Osteoblast (primary cell): ENCODE data around the gene SH3PXD2B. TPM values are rescaled to one million over a fixed set of nuclear protein-coding genes. Genes with fewer than 3 reads are reported as not detected.

ENCODE experiments used
- DNase-seq: peaks from one replicate; pipeline ENCODE4 v3.0.0; 2011; ENCODE audit warnings: low spot score, mixed read lengths; ENCODE audit not compliant: insufficient read length; ENCODE audit errors: missing footprints
- H2AFZ ChIP-seq: 2 replicates; pipeline ENCODE4 v1.6.0; 2011; ENCODE audit warnings: mild to moderate bottlenecking, low read length
- H3K27ac ChIP-seq: 2 replicates; pipeline ENCODE4 v1.5.1; 2011; ENCODE audit warnings: mild to moderate bottlenecking, low read depth, low read length, moderate library complexity
- H3K27me3 ChIP-seq: 2 replicates; pipeline ENCODE4 v1.6.0; 2012; ENCODE audit warnings: mild to moderate bottlenecking, control low read depth, inconsistent platforms, low read length, moderate library complexity; ENCODE audit not compliant: insufficient read depth
- H3K36me3 ChIP-seq: 2 replicates; pipeline ENCODE4 v1.5.1; 2011; ENCODE audit warnings: mild to moderate bottlenecking, low read length, control low read depth, moderate library complexity; ENCODE audit not compliant: insufficient read depth
- H3K4me1 ChIP-seq: 2 replicates; pipeline ENCODE4 v1.5.1; 2011; ENCODE audit warnings: mild to moderate bottlenecking, low read length, control low read depth, moderate library complexity; ENCODE audit not compliant: insufficient read depth
- H3K4me2 ChIP-seq: 2 replicates; pipeline ENCODE4 v1.6.0; 2011; ENCODE audit warnings: mild to moderate bottlenecking, low read length; ENCODE audit not compliant: insufficient read depth
- H3K4me3 ChIP-seq: fragments of 200-600 bp; sonication (generic); 3 replicates; pipeline ENCODE4 v1.5.1; 2012; ENCODE audit warnings: mild to moderate bottlenecking, low read length, inconsistent platforms; ENCODE audit not compliant: insufficient read depth
- H3K79me2 ChIP-seq: 2 replicates; pipeline ENCODE4 v1.6.0; 2012; ENCODE audit warnings: mild to moderate bottlenecking, low read length, control low read depth, inconsistent platforms; ENCODE audit not compliant: insufficient read depth
- H3K9me3 ChIP-seq: 2 replicates; pipeline ENCODE4 v1.5.1; 2011; ENCODE audit warnings: low read depth, low read length, control low read depth
- H4K20me1 ChIP-seq: 2 replicates; pipeline ENCODE4 v1.6.0; 2012; ENCODE audit warnings: mild to moderate bottlenecking, low read length, control low read depth; ENCODE audit not compliant: insufficient read depth
- total RNA-seq: library from RNA; depleted of rRNA; stranded (reverse); fragments of >200 nt; gene quantifications from 2 replicates; pipeline ENCODE4 v1.2.3, GENCODE V29; 2012
- TF ChIP-seq, protein P1 (sequence below): IDR thresholded peaks from 2 replicates; pipeline ENCODE4 v1.5.1; 2011; ENCODE audit warnings: mild to moderate bottlenecking, low read depth, low read length, moderate library complexity; ENCODE audit errors: extremely low read depth

The SH3PXD2B gene
- total RNA-seq, 1 donor: 58.3 TPM

DNA sequence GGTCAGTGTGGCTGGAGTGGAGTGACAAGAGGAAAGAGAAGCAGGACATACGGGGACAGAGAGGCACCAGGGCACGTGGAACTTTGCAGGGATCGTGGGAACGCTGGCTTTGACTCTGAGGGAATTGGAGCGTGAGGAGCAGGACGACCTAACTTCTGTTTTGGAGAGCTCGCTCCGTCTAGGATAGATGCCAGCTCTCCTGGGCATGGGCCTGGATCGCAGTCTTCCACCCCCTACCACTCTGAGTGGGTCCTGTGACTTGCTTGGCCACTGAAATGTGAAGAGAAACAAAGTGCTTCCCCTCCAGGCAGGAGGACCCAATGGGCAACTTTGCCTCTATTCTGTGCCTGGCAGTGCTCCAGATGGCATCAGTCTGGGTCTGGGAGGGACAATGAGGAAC, 8.7 kb upstream of the SH3PXD2B start:
- TF ChIP-seq, protein P1, sequence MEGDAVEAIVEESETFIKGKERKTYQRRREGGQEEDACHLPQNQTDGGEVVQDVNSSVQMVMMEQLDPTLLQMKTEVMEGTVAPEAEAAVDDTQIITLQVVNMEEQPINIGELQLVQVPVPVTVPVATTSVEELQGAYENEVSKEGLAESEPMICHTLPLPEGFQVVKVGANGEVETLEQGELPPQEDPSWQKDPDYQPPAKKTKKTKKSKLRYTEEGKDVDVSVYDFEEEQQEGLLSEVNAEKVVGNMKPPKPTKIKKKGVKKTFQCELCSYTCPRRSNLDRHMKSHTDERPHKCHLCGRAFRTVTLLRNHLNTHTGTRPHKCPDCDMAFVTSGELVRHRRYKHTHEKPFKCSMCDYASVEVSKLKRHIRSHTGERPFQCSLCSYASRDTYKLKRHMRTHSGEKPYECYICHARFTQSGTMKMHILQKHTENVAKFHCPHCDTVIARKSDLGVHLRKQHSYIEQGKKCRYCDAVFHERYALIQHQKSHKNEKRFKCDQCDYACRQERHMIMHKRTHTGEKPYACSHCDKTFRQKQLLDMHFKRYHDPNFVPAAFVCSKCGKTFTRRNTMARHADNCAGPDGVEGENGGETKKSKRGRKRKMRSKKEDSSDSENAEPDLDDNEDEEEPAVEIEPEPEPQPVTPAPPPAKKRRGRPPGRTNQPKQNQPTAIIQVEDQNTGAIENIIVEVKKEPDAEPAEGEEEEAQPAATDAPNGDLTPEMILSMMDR: no peak
- no peak for DNase-seq

DNA sequence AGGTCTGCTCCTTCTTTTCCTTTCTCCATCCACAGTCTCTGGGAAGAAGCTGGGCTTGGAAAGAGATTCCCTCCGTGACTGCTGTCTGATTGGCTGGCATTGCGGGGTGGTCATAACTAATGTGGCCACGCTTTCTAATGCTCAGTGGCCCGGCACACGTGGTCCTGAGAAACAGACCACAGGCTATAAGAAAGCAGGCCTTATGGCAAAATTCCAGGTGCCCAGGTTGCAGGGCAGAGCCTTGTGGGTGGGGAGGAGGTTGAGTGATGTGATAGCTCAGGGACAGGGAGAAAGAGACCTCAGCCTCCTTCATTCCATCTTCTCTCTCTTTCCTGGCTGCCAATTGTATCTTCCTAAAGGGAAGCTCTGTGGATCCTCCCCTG, 5.4 kb upstream of the SH3PXD2B start:
- TF ChIP-seq, protein P1: no peak
- peaks cover 17% of the 10 kb centered on the region for H3K4me1 ChIP-seq
- no peak for DNase-seq
- no peaks in the 10 kb centered on the region for H3K9me3 ChIP-seq
- no peaks in the 10 kb centered on the region for H3K27me3 ChIP-seq
- no peaks in the 10 kb centered on the region for H3K36me3 ChIP-seq
- no peak overlapping the region for H3K4me2 ChIP-seq
- H3K79me2 ChIP-seq: no peaks in the 10 kb centered on the region
- H3K27ac ChIP-seq: no peak overlapping the region
- no peak overlapping the region for H3K4me3 ChIP-seq
- H2AFZ ChIP-seq: no peak overlapping the region
- no peaks in the 10 kb centered on the region for H4K20me1 ChIP-seq

More for the DNA sequence above, 8.7 kb upstream of the SH3PXD2B start:
- Histone ChIP-seq H3K27me3 (no peaks in the 10 kb centered on the region), H3K36me3 (no peaks in the 10 kb centered on the region), H2AFZ (no peak overlapping the region), H3K4me1 (no peaks in the 10 kb centered on the region), H3K4me3 (no peak overlapping the region), H3K27ac (no peak overlapping the region), H3K9me3 (no peaks in the 10 kb centered on the region), H3K4me2 (no peak overlapping the region), H4K20me1 (no peaks in the 10 kb centered on the region), H3K79me2 (no peaks in the 10 kb centered on the region)

DNA sequence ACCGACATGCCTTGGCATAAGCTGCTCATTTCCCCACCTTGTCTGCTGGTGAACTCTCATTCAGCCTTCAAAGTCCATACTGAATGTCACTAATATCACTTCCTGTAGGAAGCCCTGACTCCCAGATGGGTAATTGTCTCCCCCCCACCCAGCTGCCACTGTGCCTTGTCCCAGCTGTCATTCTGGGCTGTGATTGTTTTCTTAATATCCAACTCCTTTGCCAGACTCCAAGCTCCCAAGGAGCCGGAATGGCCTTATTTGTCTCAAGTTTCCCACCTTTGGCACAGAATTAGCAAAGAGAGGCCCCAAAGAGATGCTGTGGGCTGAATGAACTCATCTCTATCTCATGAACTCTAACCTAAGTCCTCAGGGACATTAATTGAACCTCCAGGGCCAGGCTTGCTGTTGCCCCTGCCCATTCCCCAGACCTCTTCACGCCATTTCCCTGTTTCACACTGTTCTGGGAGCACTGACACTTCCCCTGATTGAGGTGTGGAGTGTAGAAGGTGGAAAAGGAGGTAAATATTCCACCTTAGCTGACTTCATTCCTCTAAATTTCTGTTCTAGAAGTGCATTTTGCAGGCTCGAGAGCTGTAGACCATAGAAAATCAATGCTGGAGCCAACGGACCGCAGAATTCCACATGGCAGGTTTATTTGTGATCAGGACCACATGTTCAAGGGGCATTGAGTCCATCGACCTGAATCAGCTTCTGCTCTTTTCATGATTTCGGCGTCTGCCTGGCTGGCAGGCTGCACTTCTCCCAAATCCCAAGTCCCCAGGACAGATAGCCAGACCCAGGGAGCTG, 4.9 kb upstream of the SH3PXD2B start:
- Histone ChIP-seq H3K4me1 (peaks cover 19% of the 10 kb centered on the region), H3K4me3 (no peak overlapping the region), H3K36me3 (no peaks in the 10 kb centered on the region), H2AFZ (no peak overlapping the region), H3K27me3 (no peaks in the 10 kb centered on the region), H4K20me1 (no peaks in the 10 kb centered on the region), H3K27ac (no peak overlapping the region), H3K79me2 (peaks cover under 1% of the 10 kb centered on the region), H3K4me2 (no peak overlapping the region), H3K9me3 (no peaks in the 10 kb centered on the region)
- TF ChIP-seq, protein P1: no peak
- no peak for DNase-seq

DNA sequence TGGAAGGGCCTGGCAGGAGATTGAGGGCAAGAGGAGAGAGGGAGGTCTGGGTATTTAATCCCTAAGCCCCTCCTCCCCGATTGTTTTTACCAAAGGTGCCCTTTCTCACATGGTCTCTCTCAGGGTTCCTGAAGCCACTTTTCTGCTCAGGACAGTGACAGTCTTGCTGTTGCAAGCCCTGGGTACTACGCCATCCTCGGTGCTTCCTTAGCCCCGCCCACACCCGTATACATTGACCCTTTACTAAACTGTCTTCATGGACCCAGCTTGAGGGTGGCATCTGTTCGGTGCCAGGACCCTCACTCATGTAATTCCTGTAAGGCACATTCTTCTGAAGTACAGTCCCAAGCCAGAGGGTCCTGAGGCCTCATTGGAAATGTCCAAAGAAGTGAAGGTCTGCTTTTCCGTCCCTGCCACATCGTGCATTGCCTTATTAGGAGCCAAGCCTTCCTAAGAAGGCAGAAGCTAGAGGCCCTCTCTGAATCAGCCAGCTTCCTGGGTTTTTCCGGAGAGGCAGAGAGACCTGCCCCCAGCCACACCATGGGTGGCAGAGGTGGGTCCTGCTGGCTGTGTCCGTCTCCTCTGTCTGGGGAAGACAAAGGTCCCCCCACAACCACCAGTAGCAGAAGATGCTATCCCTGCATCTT, 1.9 kb upstream of the SH3PXD2B start:
- H3K4me1 ChIP-seq: peaks cover 34% of the 10 kb centered on the region
- H3K79me2 ChIP-seq: peaks cover 18% of the 10 kb centered on the region
- peak overlapping the region; percentile 73 for H3K4me3 ChIP-seq
- no peak for DNase-seq
- H4K20me1 ChIP-seq: peaks cover 13% of the 10 kb centered on the region
- H3K27ac ChIP-seq: peak overlapping the region; percentile 81
- H3K4me2 ChIP-seq: peak overlapping the region; percentile 83
- TF ChIP-seq, protein P1: no peak
- H3K36me3 ChIP-seq: no peaks in the 10 kb centered on the region
- no peaks in the 10 kb centered on the region for H3K9me3 ChIP-seq
- H3K27me3 ChIP-seq: no peaks in the 10 kb centered on the region
- H2AFZ ChIP-seq: peak overlapping the region; percentile 91
